DMS79 treated with DMSO at 0.1 percent for 48 hours (cell line): Measurements from ENCODE around the gene WDR6.
A peak's percentile ranks its signal among the peaks of the same experiment; 100 is the strongest.
"Not testable (repeated sequence)": the region's sequence is repeated elsewhere in the genome, so short reads cannot be mapped to it uniquely, and the experiment has no call there.

ENCODE experiments used
- DNase-seq: peaks from one replicate; lab custom pipeline; 2025; lab: John Stamatoyannopoulos, UW

The WDR6 gene

GRCh38 chr3:48990636-48991469 is 16.3 kb upstream of the WDR6 start:
- DNase-seq = peak; percentile 33

GRCh38 chr3:48991851-48992545 is 15.2 kb upstream of the WDR6 start:
- DNase-seq = no peak

- DNase-seq = no peak
These were observed 13.4 kb upstream of the WDR6 start for GRCh38 chr3:48993834-48994233.

- no peak for DNase-seq
These were observed 10.6 kb upstream of the WDR6 start for GRCh38 chr3:48996640-48997039.

GRCh38 chr3:48997102-48997635 is 10.0 kb upstream of the WDR6 start:
- no peak for DNase-seq

- DNase-seq = peak; percentile 68
These were observed 9.2 kb upstream of the WDR6 start for GRCh38 chr3:48997714-48998637.

- DNase-seq = peak; percentile 35
These were observed 7.9 kb upstream of the WDR6 start for GRCh38 chr3:48999085-48999858.

GRCh38 chr3:49001155-49001554 is 6.0 kb upstream of the WDR6 start:
- no peak for DNase-seq

- DNase-seq = peak; percentile 27
These were observed 2.6 kb upstream of the WDR6 start for GRCh38 chr3:49004352-49005302.

- peak; percentile 65 for DNase-seq
These were observed 1.9 kb upstream of the WDR6 start for GRCh38 chr3:49005303-49005680.

- DNase-seq = no peak
These were observed 1.2 kb upstream of the WDR6 start for GRCh38 chr3:49005998-49006397.

GRCh38 chr3:49006408-49007067 is 653 bp upstream of the WDR6 start:
- DNase-seq = no peak

- peak; percentile 19 for DNase-seq
These were observed 759 bp downstream of the WDR6 start for GRCh38 chr3:49007771-49008528.

- not testable (repeated sequence) for DNase-seq
These were observed 1.4 kb downstream of the WDR6 start for GRCh38 chr3:49008627-49009026.

GRCh38 chr3:49009396-49009795 is 2.2 kb downstream of the WDR6 start:
- no peak for DNase-seq

GRCh38 chr3:49012441-49013017 is 5.3 kb downstream of the WDR6 start:
- no peak for DNase-seq

GRCh38 chr3:49013113-49013737 is 6.0 kb downstream of the WDR6 start:
- DNase-seq = no peak
